Measurements from ENCODE around the gene ENG. TPM values are rescaled to one million over a fixed set of nuclear protein-coding genes. Genes with fewer than 3 reads are reported as not detected.
A peak's percentile ranks its signal among the peaks of the same experiment; 100 is the strongest.
"Not testable (repeated sequence)": the region's sequence is repeated elsewhere in the genome, so short reads cannot be mapped to it uniquely, and the experiment has no call there.

Gene ENG
- total and polyA plus RNA-seq, 5 donors, result 275 to 462 (median 362) TPM

DNA sequence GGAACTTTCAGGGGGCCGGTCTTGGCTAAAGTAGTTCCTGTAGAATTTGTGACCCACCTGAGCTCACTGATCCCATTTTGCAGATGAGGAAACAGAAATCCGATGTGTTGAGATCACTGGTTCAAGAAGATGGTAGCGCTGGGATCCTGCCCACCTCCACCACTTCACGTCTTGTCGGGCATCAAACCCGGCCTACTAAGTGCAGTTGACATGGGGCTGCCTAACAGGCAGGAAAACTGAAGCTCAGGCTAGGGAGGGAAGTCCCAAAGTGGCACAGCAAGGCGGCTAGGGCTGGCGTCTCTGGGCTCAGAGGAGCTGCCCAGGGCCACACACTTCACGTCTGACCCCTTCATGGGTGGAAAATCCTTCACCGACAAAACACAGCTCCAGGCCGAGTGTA, 502 bp upstream of the ENG start:
- Histone ChIP-seq H3K4me3 (ENCODE audit: low read length) (peak overlapping the region; percentile 70), H3K27me3 (ENCODE audit: control insufficient read depth, insufficient read depth) (no peaks in the 10 kb centered on the region), H3K4me1 (ENCODE audit: control insufficient read depth, insufficient read depth, low read length) (peaks cover 24% of the 10 kb centered on the region), H3K9me3 (ENCODE audit: control insufficient read depth, low read length) (no peaks in the 10 kb centered on the region), H3K27ac (ENCODE audit: low read length) (peak overlapping the region; percentile 97)
- intact Hi-C loops (cut with DNase I), result no loop called here
- ATAC-seq (no peak), DNase-seq (no peak)
- 50% methylated on average over 11 of the region's 11 CpGs for WGBS

DNA sequence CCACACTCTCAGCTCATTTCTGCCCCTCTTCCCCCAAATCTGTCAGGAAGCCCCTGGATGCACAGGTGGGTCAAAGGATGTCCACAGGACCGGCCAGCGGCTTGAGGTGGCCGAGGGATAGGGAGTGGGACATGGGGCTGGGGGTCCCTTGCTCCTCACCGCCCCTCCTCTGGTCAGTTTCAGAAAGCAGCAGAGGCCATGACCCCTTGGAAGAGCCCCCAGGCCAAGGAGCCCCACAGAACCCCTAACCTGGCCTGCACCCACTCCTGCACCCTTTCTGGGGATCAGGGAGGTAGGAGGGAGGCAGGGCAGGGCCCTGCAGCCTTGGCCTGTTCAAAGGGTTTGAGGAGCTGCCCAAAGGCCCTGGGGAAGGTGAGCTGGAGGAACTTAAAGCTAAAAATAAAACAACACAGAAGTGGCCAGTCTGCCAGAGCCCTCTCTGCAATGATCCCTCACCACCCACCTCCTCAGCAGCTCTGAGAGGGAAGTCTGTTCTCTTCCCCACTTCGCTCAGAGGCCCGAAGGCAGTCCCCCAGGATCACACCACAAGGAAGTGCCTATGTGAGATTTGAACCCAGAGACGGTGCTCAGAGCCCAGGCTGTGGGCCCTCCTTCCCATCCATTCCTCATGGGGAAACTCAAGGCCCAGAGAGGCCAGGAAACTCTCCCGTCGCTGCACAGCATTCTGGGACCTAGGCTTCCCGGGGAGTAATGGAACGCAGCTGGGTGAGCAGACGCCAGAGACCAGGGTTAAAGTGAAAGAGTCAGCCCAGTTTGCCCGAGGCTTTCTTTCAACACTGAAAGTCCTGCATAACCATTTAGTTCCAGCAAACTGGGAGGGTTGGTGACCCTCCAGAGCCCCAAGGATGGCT, 910 bp downstream of the ENG start:
- Histone ChIP-seq H3K27ac (ENCODE audit: low read length) (peak overlapping the region; percentile 91), H3K4me3 (ENCODE audit: low read length) (peak overlapping the region; percentile 70), H3K4me1 (ENCODE audit: control insufficient read depth, insufficient read depth, low read length) (peaks cover 19% of the 10 kb centered on the region), H3K27me3 (ENCODE audit: control insufficient read depth, insufficient read depth) (no peaks in the 10 kb centered on the region), H3K9me3 (ENCODE audit: control insufficient read depth, low read length) (no peaks in the 10 kb centered on the region)
- ATAC-seq (no peak), DNase-seq (no peak)
- intact Hi-C loops (cut with DNase I), result no loop called here
- 29% methylated on average over 13 of the region's 13 CpGs for WGBS

DNA sequence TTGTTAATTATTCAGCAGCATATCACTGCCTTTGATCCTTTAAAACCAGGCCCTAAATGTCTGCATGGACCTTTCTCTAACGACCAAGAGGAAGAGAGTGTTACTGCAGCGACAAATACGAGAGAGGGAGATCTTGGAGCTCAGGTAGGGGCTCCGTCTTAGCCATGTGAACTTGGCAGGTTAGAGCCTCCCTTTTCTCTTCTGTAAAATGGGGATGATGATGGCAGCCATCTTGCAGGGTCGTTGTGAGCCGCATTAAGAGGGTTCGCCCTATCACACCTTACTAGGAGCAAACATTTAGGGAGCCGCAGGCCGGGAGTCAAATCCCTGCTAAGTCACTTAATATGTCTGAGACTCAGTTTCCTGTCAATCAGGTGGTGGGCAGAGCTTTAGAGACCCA, 1.6 kb downstream of the ENG start:
- DNase-seq (no peak), ATAC-seq (no peak)
- Histone ChIP-seq H3K27me3 (ENCODE audit: control insufficient read depth, insufficient read depth) (no peaks in the 10 kb centered on the region), H3K9me3 (ENCODE audit: control insufficient read depth, low read length) (no peaks in the 10 kb centered on the region), H3K27ac (ENCODE audit: low read length) (peak overlapping the region; percentile 91), H3K4me3 (ENCODE audit: low read length) (peak overlapping the region; percentile 70), H3K4me1 (ENCODE audit: control insufficient read depth, insufficient read depth, low read length) (peaks cover 15% of the 10 kb centered on the region)
- intact Hi-C loops (cut with DNase I), result no loop called here
- 46% methylated on average over 9 of the region's 9 CpGs for WGBS

DNA sequence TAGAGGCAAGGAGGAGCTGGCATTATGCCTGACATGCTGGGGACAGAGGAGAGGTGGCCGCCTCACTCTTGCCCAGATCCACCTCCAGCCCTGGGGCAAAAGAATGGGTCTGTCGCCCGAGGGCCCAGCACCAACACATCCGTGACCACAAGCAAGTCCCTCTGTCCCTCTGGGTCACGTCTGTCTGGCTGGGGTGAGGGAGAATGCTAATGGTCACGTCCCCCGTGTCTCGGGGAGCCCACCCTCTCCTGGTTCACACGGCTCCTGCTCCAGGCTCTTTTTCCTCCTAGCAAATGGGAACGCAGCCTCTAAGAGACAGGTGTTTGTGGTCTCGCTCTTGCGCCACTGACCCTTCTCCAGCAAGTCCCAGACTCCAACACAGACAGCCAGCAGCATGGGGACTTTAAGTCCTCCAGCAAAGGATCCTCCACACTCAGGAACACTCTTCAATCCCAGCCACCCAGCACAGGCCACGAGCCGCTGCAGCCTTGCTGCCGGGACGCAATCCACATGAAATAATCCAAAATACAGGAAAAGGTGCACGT, 4.1 kb downstream of the ENG start:
- peaks cover 4% of the 10 kb centered on the region for H3K4me1 ChIP-seq (ENCODE audit: control insufficient read depth, insufficient read depth, low read length)
- no peak for ATAC-seq
- H3K9me3 ChIP-seq (ENCODE audit: control insufficient read depth, low read length), result no peaks in the 10 kb centered on the region
- intact Hi-C loops (cut with DNase I), result no loop called here
- DNase-seq, result no peak
- H3K27me3 ChIP-seq (ENCODE audit: control insufficient read depth, insufficient read depth), result no peaks in the 10 kb centered on the region
- H3K4me3 ChIP-seq (ENCODE audit: low read length), result peak overlapping the region; percentile 70
- H3K27ac ChIP-seq (ENCODE audit: low read length), result peak overlapping the region; percentile 89
- WGBS, result 56% methylated on average over 17 of the region's 17 CpGs

DNA sequence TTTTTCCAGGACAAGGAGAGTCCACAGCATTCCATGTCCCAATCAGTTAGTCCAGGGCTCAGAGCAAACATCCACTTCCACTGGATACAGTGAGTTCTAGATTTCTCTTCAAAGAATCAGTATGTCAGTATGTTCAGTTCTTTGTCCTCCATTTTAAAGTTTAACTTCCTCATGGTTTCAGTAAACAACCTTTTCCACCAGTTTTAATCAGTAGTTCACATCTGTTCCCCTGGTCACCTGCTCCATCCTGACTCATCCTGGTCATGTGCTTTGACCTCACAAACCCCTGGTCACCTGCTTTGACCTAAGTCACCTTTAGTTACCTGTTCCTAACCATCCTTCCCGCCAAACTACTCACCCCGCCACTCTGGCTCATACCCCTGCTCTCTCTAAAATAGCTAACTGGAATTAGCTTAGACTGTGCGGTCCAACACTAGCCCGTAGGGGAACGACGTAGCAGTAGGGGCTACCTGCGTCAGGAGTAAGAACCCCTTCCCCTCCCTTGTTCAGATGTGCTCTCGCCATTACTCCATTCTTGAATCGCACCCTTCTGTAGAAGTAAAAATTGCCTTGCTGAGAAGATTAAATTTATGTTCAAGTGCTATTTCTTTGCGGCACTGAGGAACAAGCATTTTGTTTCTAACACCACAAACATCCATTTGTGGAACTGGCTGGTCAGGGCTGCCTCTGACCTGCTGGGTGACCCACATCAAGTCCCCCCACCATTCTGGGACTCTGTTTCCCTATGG, 5.5 kb downstream of the ENG start:
- H3K27ac ChIP-seq (ENCODE audit: low read length), result peak overlapping the region; percentile 89
- DNase-seq, result no peak
- no peaks in the 10 kb centered on the region for H3K9me3 ChIP-seq (ENCODE audit: control insufficient read depth, low read length)
- no peak for ATAC-seq
- H3K4me1 ChIP-seq (ENCODE audit: control insufficient read depth, insufficient read depth, low read length), result peaks cover 10% of the 10 kb centered on the region
- WGBS, result 72% methylated on average over 10 of the region's 10 CpGs
- intact Hi-C loops (cut with DNase I), result no loop called here
- peak overlapping the region; percentile 70 for H3K4me3 ChIP-seq (ENCODE audit: low read length)
- no peaks in the 10 kb centered on the region for H3K27me3 ChIP-seq (ENCODE audit: control insufficient read depth, insufficient read depth)

DNA sequence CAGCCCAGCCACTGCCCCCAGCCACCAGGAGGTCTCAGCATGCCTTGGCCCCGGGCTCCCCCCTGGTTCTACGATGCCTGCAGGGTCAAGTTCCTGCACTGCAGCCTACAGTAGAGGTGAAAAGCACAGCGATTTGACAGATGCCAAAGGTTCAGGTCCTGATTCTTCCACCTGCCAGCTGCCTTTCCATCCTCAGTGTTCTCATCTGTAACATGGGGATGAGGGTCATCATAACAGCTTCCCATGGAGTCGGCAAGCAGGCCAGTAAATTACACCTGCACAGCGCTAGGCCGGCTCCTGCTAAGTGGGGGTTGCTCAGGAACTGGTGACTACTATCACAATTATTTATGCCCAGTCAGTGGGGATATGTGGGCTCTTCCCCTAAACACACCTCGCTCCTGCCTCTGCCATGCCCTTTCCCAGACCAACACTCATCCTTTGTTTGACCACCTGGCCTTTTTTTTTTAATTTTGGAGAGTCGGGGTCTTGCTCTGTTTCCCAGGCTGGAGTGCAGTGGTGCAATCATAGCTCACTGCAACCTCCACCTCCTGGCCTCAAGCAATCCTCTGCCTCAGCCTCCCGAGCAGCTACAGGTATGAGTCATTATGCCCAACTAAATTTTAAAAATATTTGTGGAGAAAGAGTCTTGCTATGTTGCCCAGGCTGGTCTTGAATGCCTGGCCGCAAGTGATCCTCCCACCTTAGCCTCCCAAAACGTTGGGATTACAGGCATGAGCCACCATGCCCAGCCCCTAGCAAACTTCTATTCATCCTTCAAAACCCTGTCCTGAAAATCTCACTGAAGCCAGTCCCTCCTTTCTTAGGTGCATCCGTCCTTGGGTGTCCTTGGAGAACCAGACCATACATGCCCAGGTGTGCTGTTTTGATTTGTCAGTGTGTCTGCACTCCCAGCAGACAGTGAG, 6.4 kb downstream of the ENG start:
- DNase-seq (no peak), ATAC-seq (no peak)
- H3K9me3 ChIP-seq (ENCODE audit: control insufficient read depth, low read length), result no peaks in the 10 kb centered on the region
- H3K4me3 ChIP-seq (ENCODE audit: low read length), result peak overlapping the region; percentile 70
- H3K4me1 ChIP-seq (ENCODE audit: control insufficient read depth, insufficient read depth, low read length), result peaks cover 10% of the 10 kb centered on the region
- no peaks in the 10 kb centered on the region for H3K27me3 ChIP-seq (ENCODE audit: control insufficient read depth, insufficient read depth)
- intact Hi-C loops (cut with DNase I), result no loop called here
- peak overlapping the region; percentile 89 for H3K27ac ChIP-seq (ENCODE audit: low read length)
- WGBS, result 63% methylated on average over 12 of the region's 12 CpGs

DNA sequence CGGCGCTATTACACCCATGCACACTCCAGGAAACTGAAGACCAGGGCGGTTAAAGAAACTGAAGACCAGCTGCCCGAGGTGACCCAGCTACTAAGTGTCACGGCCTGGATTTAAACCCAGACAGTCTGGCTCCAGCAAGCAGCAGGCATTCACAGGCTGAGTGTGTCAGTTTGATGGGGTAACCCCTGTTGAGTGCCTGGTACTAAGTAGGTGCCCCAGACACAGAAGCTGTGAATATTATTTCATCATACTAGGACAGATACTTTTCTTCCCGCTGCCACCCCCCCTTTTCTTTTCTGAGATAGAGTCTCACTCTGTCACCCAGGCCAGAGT, 7.3 kb downstream of the ENG start:
- Histone ChIP-seq H3K27ac (ENCODE audit: low read length) (peak overlapping the region; percentile 89), H3K4me3 (ENCODE audit: low read length) (peak overlapping the region; percentile 51), H3K9me3 (ENCODE audit: control insufficient read depth, low read length) (no peaks in the 10 kb centered on the region), H3K4me1 (ENCODE audit: control insufficient read depth, insufficient read depth, low read length) (peaks cover 10% of the 10 kb centered on the region), H3K27me3 (ENCODE audit: control insufficient read depth, insufficient read depth) (no peaks in the 10 kb centered on the region)
- DNase-seq, result peak in 2 of 3 donors; percentile 60 to 83
- intact Hi-C loops (cut with DNase I), result no loop called here
- ATAC-seq, result peak; percentile 38 to 43
- WGBS, result 28% methylated on average over 6 of the region's 6 CpGs

DNA sequence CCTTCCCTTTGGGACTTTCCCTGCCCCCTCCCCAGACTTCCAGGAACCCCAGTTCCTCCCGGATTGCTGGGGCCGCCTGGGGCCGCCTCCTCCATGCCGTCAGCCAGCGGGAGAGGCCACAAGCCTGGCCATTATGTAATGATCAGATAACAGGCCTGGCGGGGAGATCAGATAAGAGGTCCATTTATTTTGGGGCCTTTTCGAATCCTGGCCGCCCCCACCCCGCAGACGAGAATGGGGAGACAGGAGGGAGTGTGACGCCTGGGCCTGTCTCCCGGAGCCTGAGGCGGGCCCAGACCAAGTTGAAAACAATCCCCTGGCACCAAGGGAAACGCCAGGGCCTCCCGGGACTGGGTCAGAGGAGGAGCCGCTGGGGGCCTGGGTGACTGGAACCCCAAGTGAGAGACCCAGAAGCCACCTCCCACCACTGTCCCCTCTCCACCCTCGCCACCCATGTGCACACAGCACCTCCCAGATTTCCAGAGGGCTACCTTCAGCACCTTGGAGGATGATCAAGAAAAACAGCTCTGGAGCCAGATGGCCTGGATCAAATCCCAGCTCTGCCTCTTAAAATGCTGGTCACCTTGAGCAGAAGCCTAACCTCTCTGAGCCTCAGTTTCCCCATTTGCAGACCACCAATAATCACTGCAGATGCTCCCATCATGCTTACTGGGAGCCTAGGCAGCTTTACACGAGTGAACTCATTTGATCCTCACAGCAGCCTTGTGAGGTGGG, 7.8 kb downstream of the ENG start:
- WGBS, result 35% methylated on average over 18 of the region's 18 CpGs

DNA sequence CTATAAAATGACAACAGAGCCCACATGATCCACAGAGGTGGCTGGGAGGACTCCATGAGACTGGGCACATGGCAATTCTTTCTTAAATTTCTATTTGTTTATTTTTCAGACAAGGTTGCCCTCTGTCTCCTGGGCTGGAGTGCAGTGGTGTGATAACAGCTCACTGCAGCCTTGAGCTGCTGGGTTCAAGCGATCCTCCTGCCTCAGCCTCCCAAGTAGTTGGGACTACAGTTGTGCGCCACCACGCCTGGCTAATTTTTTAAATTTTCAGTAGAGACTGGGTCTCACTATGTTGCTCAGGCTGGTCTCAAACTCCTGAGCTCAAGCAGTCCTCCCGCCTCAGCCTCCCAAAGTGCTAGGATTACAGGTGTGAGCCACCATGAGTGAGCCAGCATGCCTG, 8.8 kb downstream of the ENG start:
- H3K27ac ChIP-seq (ENCODE audit: low read length), result peak overlapping the region; percentile 89
- H3K4me1 ChIP-seq (ENCODE audit: control insufficient read depth, insufficient read depth, low read length), result peaks cover 17% of the 10 kb centered on the region
- H3K9me3 ChIP-seq (ENCODE audit: control insufficient read depth, low read length); H3K27me3 ChIP-seq (ENCODE audit: control insufficient read depth, insufficient read depth); ATAC-seq; DNase-seq; intact Hi-C loops (cut with DNase I): not testable (repeated sequence)
- 78% methylated on average over 4 of the region's 4 CpGs for WGBS
- H3K4me3 ChIP-seq (ENCODE audit: low read length), result peak overlapping the region; percentile 2

More for the DNA sequence above, 7.8 kb downstream of the ENG start:
- DNase-seq, result peak; percentile 80 to 88 (median 87)
- ATAC-seq, result peak; percentile 66
- peak overlapping the region; percentile 89 for H3K27ac ChIP-seq (ENCODE audit: low read length)
- peaks cover 11% of the 10 kb centered on the region for H3K4me1 ChIP-seq (ENCODE audit: control insufficient read depth, insufficient read depth, low read length)
- intact Hi-C loops (cut with DNase I), result no loop called here
- H3K27me3 ChIP-seq (ENCODE audit: control insufficient read depth, insufficient read depth), result no peaks in the 10 kb centered on the region
- no peaks in the 10 kb centered on the region for H3K9me3 ChIP-seq (ENCODE audit: control insufficient read depth, low read length)
- H3K4me3 ChIP-seq (ENCODE audit: low read length), result peak overlapping the region; percentile 51

DNA sequence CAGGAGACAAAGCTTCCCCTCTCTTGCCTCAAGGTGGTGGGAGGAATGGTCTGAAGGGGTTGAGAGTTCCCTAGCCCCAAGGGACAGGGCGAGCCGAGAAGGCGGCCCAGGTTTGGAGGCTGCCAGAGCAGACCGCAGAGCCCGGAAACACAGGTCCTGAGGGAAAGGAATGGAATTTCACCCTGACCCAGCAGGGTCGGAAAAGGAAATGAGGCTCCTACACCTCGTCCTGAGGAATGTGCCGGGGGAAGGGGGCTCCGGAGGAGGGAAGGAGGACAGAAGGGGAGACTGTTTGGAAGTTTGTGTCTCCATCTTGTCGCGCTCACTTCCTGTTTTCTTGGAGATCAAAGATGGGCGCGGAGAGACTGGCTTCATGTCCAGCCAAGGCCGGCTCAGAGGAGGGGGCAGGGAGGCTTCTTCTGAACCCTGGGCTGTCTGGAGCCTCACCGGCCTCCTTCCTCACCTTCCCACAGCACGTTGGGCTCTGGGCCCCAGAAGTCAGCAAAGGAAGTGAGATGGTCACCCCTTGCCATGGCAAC, 9.6 kb downstream of the ENG start:
- Histone ChIP-seq H3K27me3 (ENCODE audit: control insufficient read depth, insufficient read depth) (no peaks in the 10 kb centered on the region), H3K27ac (ENCODE audit: low read length) (peak overlapping the region; percentile 89), H3K4me1 (ENCODE audit: control insufficient read depth, insufficient read depth, low read length) (peaks cover 17% of the 10 kb centered on the region), H3K9me3 (ENCODE audit: control insufficient read depth, low read length) (no peaks in the 10 kb centered on the region), H3K4me3 (ENCODE audit: low read length) (peak overlapping the region; percentile 2)
- ATAC-seq (peak; percentile 44 to 59), DNase-seq (peak; percentile 72 to 84 (median 83))
- intact Hi-C loops (cut with DNase I), result no loop called here
- 36% methylated on average over 16 of the region's 16 CpGs for WGBS

All from right cardiac atrium (tissue), 5 donors.